GM21423 (cell line): ENCODE results near the gene TTC7B.
"Not testable (repeated sequence)": the region's sequence is repeated elsewhere in the genome, so short reads cannot be mapped to it uniquely, and the experiment has no call there.

Experiments
- ATAC-seq: cut with Tn5 transposase; IDR thresholded peaks from one replicate; pipeline ENCODE4 v1.9.1; 2021; ENCODE audit warnings: mild to moderate bottlenecking, moderate library complexity; ENCODE audit not compliant: unreplicated experiment

The TTC7B gene

DNA sequence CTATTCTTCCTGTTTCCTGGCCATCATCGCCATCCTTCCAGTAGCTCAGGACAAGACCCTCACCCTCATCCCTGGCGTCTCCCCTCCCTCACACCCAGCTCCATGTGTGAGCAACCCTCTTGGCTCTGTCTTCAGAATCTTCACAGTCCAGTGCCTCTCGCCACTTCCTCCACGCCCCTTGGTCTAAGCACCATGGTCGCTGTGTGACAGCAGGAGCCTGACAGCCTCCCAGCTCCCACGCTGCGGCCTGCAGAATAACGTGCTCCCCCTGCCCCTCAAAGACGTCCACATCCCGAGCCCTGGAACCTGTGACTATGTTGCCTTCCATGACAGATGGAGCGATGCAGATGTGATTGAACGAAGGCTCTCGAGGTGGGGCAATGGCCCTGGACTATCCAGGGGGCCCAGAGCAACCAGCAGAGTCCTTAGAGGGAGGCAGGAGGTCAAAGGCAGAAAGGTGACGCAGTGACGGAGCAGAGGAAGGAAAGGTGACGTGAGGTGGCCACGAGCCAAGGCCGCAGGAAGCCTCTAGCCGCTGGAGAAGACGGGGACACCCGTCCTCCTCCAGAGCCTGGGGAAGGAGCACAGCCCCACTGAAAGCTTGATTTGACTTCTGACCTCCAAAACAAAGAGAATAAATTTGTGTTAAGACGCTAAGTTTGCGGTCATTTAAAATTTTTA lies 279.6 kb downstream of the TTC7B start:
- ATAC-seq = no peak

DNA sequence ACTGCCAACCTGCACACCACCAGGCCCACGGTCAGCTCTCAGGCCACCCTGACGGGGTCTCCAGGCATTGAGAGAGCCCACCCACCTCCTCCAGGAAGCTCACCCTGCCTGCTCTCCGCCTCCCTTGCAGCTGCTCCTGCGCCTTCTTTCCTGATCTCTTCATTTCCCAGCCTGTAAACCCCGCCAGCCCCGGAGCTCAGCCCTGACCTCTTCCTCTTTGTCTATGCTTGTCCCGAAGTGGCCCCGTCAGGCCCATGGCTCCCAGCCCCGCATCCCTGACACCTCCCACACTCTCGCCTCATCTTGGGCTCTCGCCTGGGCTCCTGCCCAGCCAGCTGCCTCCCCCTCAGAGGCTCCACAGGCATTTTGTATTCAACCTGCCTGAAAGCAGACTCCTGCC lies 280.1 kb downstream of the TTC7B start:
- ATAC-seq = no peak

- ATAC-seq = no peak
These were observed 280.6 kb downstream of the TTC7B start for GRCh38 chr14:90535556-90536090.

GRCh38 chr14:90534838-90535555 lies 281.2 kb downstream of the TTC7B start:
- no peak for ATAC-seq

DNA sequence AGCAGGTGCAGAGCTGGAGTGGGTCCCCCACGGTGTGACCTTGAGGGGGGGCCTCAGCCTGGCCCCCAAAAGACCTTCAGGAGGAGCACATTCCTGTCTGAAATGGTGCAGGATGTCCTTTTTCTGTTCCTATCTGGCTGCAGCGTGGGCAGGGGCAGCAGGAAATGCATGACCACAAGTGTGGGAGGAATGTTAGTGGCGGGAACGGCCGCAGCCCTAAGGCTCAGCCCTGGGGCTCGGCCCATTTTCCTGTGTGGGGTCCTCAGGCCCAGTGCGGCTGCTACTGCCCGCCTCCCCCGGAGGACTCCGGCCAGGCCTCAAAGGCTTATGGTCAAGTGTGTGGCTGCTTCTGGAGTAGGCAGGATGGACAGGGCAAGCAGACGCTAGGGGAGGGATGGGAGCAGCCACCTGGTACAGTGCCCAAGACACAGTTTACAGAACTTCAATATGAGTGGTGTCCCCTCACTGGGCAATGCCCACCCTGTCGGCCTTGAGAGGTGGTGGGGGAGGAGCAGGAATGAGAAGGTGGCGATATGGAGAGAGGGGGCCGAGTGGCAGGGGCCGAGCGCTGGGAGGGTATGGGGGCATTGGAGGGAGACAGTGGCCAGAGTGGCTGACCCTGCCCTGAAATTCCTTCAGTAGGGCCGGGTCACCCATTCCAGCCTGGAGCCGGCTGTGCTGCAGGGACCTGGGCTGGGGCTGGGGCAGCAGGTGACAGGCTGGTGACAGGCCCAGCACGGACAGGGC lies 282.0 kb downstream of the TTC7B start:
- no peak for ATAC-seq

GRCh38 chr14:90533591-90534021 lies 282.6 kb downstream of the TTC7B start:
- no peak for ATAC-seq

DNA sequence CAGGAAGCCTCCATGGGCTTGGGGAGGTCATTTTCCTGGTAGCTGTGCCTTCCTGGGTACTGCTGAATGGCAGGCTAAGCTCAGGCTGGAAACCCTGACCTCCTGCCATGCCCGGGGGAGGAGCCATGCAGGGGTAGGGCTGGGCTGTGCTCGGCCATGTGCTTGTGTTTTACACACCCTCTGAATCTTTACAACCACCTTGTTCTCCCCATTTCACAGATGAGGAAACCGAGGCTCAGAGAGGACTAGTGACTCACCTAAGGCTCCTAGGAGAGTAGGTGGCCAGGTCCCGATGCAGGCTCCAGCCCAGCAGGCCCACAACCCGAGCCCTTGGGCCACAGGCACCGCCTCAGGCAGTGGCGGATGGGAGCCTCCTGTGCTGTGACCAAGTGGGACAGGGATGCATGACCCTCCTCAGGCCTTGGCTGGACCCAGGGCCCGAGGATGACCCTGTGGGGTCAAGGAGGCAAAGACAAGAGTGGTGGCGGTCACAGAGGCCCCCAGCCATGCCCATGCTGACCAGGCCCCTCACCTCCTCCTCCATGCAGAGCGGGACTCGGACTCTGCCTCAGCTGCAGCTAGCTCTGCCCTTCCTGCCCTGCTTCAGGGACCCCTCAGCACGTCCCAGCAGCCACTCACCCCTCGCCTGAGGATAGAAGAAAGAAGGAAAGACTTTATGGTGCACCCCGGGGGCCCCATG lies 283.3 kb downstream of the TTC7B start:
- no peak for ATAC-seq

DNA sequence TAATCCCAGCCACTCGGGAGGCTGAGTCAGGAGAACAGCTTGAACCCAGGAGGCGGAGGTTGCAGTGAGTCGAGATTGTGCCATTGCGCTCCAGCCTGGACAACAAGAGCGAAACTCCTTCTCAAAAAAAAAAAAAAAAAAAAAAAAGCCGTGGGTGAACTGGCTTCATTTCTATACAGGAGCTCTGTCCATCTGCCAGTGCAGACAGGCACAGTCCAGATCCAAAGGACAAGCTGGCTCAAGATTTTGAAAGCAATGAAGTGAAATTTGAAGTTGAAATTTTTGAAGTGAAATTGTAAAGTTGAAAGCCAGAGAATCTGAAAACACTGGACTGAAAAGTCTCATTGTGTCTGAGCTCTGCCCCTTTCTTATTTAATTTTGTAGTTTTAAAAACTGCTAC lies 284.7 kb downstream of the TTC7B start:
- ATAC-seq = no peak

DNA sequence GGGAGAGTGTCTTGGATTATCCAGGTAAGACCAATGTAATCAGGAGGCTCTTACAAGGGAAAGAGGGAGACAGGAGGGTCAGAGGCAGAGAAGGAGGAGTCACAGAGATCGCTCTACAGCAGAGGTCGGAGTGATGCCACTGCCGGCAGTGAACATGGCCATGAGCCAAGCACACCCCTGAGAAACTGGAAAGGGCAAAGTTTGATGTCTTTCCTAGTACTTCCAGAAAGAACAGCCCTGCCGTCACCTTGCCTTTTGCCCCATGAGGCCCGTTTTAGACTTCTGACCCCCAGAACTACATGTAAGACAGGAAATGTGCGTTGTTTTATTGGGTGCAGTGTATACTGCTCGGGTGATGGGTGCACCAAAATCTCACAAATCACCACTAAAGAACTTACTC lies 285.7 kb downstream of the TTC7B start:
- ATAC-seq = no peak

GRCh38 chr14:90527978-90528377 lies 288.3 kb downstream of the TTC7B start:
- no peak for ATAC-seq

DNA sequence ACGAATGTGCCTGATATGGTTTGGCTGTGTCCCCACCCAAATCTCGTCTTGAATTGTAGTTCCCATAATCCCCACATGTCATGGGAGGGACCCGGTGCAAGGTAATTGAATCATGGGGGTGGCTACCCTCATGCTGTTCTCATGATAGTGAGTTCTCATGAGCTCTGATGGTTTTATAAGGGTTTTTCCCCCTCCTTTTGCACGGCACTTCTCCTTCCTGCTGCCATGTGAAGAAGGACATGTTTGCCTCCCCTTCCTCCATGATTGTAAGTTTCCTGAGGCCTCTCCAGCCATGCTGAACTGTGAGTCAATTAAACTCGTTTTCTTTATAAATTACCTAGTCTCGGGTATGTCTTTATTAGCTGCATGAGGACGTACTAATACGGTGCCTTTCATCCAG lies 289.7 kb downstream of the TTC7B start:
- not testable (repeated sequence) for ATAC-seq

DNA sequence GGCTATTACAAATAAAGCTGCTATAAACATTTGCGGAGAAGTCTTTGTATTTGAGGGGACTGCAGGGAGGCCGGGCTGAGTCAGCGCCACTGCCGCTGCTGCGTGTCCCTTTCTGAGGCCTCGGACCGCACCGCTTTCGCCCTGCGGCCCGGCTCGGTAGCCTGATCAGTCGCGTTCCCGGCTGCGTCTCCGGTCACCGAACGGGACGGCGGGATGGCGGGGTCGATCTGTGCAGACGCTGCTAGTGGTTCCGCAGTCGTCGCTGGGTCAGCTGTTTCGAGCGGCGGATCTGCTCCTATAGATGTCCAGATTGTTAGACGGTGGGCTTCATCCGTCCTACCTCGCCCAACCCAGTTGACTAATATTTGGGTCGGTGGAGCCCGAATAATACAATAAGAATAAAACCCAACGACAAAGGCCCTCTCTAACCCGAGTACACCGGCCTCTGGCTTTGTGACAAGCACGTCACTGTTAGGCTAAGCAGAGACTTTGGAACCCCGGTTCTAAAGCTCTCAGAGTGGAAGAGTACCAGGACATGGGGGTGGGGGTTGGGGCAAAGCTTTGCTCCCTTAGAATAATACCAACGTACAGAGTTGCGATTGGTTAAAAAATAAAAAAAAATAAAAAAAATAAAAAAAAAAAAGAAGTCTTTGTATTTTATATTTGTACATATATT lies 290.7 kb downstream of the TTC7B start:
- ATAC-seq = not testable (repeated sequence)

DNA sequence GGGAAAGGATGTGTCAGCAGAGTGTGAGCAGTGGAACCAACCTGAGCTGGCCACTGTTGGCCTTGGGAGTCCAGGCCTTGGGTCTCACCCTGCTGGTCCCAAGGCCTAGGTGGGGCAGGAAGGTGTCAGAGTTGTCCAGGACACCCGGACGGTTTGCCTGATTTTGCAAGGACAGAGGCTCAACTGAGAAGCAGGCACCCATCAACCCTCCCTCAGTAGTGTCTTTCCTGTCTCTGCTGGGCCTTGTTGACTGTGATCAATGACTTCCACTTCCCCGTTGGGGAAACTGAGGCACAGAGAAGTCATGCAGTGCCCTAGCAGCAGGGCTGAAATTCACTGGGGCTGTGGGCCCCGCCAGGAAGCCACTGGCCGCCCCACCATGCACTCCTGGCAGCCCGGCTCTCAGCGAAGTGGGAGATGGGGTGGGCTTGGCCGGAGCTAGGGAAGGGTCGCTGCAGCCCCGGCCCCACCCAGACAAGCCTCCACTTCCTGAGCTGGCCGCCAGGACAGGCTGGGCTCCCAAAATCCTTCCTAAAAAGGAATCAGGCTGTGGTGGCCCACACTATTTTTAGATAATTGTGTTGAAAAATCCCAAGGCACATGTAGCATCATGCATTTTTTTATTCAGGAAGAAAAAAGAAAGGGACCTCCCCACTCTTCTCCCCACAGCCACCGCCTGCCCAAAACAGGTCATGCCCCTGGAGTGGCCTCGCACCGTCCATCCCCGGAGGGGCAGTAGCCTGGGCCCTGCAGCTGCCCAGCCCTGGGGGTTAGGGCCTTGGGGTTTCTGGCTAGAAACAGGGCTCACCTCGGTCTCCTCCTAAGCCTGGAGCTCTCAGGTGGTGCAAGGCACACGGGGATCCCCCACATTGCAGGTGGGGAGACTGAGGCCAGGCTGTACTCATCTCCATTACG lies 292.0 kb downstream of the TTC7B start:
- no peak for ATAC-seq

- ATAC-seq = no peak
These were observed 292.7 kb downstream of the TTC7B start for GRCh38 chr14:90523544-90523943.

GRCh38 chr14:90522571-90523191 lies 293.5 kb downstream of the TTC7B start:
- ATAC-seq = no peak

- no peak for ATAC-seq
These were observed 294.2 kb downstream of the TTC7B start for GRCh38 chr14:90521930-90522483.

- ATAC-seq = no peak
These were observed 294.9 kb downstream of the TTC7B start for GRCh38 chr14:90521084-90521929.

- no peak for ATAC-seq
These were observed 295.9 kb downstream of the TTC7B start for GRCh38 chr14:90520326-90520725.
